ENCODE measurements around the gene CERS6. TPM values are rescaled to one million over a fixed set of nuclear protein-coding genes. Genes with fewer than 3 reads are reported as not detected.
"Not testable (repeated sequence)": the region's sequence is repeated elsewhere in the genome, so short reads cannot be mapped to it uniquely, and the experiment has no call there.

Gene CERS6
- total and polyA plus RNA-seq, 2 donors from 2014 or later = 9.4 to 18.8 TPM

- no peak overlapping the region for H3K27ac ChIP-seq (ENCODE audit: low read depth in 2 of 2, low read length in 2 of 2)
- no peaks in the 10 kb centered on the region for H3K4me1 ChIP-seq (ENCODE audit: control insufficient read depth in 2 of 3, insufficient read depth in 2 of 3, low read depth in 1 of 3, low read length in 3 of 3)
- H3K27me3 ChIP-seq (ENCODE audit: control insufficient read depth, insufficient read depth, low read length) = no peaks in the 10 kb centered on the region
- DNase-seq (no peak), FAIRE-seq (no peak)
- no peak for TF ChIP-seq CTCF (IDR thresholded peaks at IDR 0.05; ENCODE audit: borderline replicate concordance, extremely low read depth, insufficient read depth)
- H3K36me3 ChIP-seq (ENCODE audit: control insufficient read depth in 2 of 3, insufficient read depth in 3 of 3, low read length in 3 of 3) = no peaks in the 10 kb centered on the region
- H3K4me3 ChIP-seq (ENCODE audit: low read length in 3 of 3) = no peak overlapping the region
- no peaks in the 10 kb centered on the region for H3K9me3 ChIP-seq (ENCODE audit: control insufficient read depth in 2 of 3, insufficient read depth in 1 of 3, low read length in 3 of 3)
- no peak overlapping the region for H3K9ac ChIP-seq (ENCODE audit: low read length in 3 of 3)
- intact Hi-C loops (cut with DNase I) = no loop called here
These were observed 206.7 kb downstream of the CERS6 start for GRCh38 chr2:168662651-168663208.

- no peaks in the 10 kb centered on the region for H3K27me3 ChIP-seq (ENCODE audit: control insufficient read depth, insufficient read depth, low read length)
- no peak overlapping the region for H3K4me3 ChIP-seq (ENCODE audit: low read length in 3 of 3)
- no peak overlapping the region for H3K27ac ChIP-seq (ENCODE audit: low read depth in 2 of 2, low read length in 2 of 2)
- TF ChIP-seq CTCF (IDR thresholded peaks at IDR 0.05; ENCODE audit: borderline replicate concordance, extremely low read depth, insufficient read depth) = no peak
- FAIRE-seq = no peak
- H3K36me3 ChIP-seq (ENCODE audit: control insufficient read depth in 2 of 3, insufficient read depth in 3 of 3, low read length in 3 of 3) = no peaks in the 10 kb centered on the region
- H3K4me1 ChIP-seq (ENCODE audit: control insufficient read depth in 2 of 3, insufficient read depth in 2 of 3, low read depth in 1 of 3, low read length in 3 of 3) = no peaks in the 10 kb centered on the region
- intact Hi-C loops (cut with DNase I) = no loop called here
- no peaks in the 10 kb centered on the region for H3K9me3 ChIP-seq (ENCODE audit: control insufficient read depth in 2 of 3, insufficient read depth in 1 of 3, low read length in 3 of 3)
- DNase-seq = no peak
- H3K9ac ChIP-seq (ENCODE audit: low read length in 3 of 3) = no peak overlapping the region
These were observed 207.9 kb downstream of the CERS6 start for GRCh38 chr2:168663993-168664392.

- DNase-seq; H3K36me3 ChIP-seq (ENCODE audit: control insufficient read depth in 2 of 3, insufficient read depth in 3 of 3, low read length in 3 of 3); FAIRE-seq; H3K4me1 ChIP-seq (ENCODE audit: control insufficient read depth in 2 of 3, insufficient read depth in 2 of 3, low read depth in 1 of 3, low read length in 3 of 3); intact Hi-C loops (cut with DNase I); H3K9me3 ChIP-seq (ENCODE audit: control insufficient read depth in 2 of 3, insufficient read depth in 1 of 3, low read length in 3 of 3); H3K27me3 ChIP-seq (ENCODE audit: control insufficient read depth, insufficient read depth, low read length); H3K9ac ChIP-seq (ENCODE audit: low read length in 3 of 3); H3K4me3 ChIP-seq (ENCODE audit: low read length in 3 of 3); H3K27ac ChIP-seq (ENCODE audit: low read depth in 2 of 2, low read length in 2 of 2): not testable (repeated sequence)
These were observed 208.6 kb downstream of the CERS6 start for GRCh38 chr2:168664715-168665114.

GRCh38 chr2:168666339-168666738 is 210.3 kb downstream of the CERS6 start:
- no peaks in the 10 kb centered on the region for H3K4me1 ChIP-seq (ENCODE audit: control insufficient read depth in 2 of 3, insufficient read depth in 2 of 3, low read depth in 1 of 3, low read length in 3 of 3)
- no peak overlapping the region for H3K27ac ChIP-seq (ENCODE audit: low read depth in 2 of 2, low read length in 2 of 2)
- H3K4me3 ChIP-seq (ENCODE audit: low read length in 3 of 3) = no peak overlapping the region
- FAIRE-seq (no peak), DNase-seq (no peak)
- no peaks in the 10 kb centered on the region for H3K9me3 ChIP-seq (ENCODE audit: control insufficient read depth in 2 of 3, insufficient read depth in 1 of 3, low read length in 3 of 3)
- no peak overlapping the region for H3K9ac ChIP-seq (ENCODE audit: low read length in 3 of 3)
- no peak for TF ChIP-seq CTCF (IDR thresholded peaks at IDR 0.05; ENCODE audit: borderline replicate concordance, extremely low read depth, insufficient read depth)
- intact Hi-C loops (cut with DNase I) = no loop called here
- no peaks in the 10 kb centered on the region for H3K36me3 ChIP-seq (ENCODE audit: control insufficient read depth in 2 of 3, insufficient read depth in 3 of 3, low read length in 3 of 3)
- H3K27me3 ChIP-seq (ENCODE audit: control insufficient read depth, insufficient read depth, low read length) = no peaks in the 10 kb centered on the region

Data from kidney (tissue), 14 donors.